HUDEP-2 (cell line): ENCODE results near the gene CRACR2A.

Source experiments
- DNase-seq, 76 experiments: peaks; one replicate each; lab custom pipeline; 2025; ENCODE audit not compliant: unreplicated experiment in 76 of 76; lab: John Stamatoyannopoulos, UW

Gene CRACR2A

DNA sequence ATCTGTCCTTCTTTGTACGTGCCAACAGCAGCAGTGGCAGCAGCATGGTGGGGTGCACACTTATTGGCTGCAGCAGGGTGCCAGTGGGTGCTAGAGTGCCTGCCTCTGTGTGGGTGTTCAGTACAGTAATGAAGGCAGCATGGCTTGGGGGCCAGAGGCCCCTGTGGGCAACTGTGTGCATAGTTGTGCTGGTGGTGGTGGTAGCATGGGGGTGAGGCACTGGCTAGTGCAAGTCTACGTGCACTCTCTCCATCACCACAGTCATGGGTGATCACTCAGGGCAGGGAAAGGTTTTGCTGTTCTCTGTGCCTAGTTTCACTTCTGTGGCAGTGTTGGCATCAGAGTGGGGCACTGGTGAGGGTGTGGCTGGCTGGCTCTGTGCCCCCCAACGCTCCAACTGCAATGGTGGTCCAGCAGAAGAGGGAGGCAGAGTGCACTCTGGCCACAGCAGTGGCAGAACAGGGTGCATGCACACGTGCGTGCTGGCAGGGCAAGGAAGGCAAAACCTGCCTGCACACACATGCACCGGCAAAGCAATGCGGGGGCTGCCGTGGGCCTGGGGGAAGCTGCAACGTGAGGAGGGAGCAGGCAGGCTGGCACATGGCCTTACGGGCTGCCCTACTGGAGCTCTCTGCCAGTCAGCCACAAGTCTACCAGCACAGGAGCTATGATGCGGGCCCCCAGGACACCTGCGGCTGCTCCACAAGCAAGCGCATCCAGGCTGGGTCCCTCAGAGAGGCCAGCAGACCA, 60.1 kb downstream of the CRACR2A start:
- DNase-seq, result no peak

DNA sequence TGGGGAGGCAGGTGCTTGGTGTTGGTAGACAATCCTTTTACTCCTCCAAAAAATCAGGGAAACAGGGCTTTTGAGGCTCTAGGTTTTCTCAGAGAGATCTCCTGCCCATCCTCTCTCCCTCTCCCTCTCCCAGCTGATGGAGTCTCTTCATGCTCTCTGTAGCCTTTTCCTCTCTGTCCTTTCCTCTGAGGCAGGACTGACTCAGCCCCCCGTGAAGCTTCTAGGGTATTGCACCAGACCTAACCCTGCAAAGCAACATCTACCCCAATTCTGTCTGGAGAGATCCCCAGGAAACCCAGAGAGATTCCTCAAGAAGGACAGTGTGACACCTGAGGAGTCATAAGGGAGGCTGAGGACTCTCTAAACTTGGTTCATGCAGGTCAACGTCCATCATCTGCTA, 66.4 kb downstream of the CRACR2A start:
- no peak for DNase-seq

- DNase-seq, result peak in 2 of 76 experiments; percentile 2 to 25
Measured at GRCh38 chr12:3685830-3686229, 67.1 kb downstream of the CRACR2A start.

DNA sequence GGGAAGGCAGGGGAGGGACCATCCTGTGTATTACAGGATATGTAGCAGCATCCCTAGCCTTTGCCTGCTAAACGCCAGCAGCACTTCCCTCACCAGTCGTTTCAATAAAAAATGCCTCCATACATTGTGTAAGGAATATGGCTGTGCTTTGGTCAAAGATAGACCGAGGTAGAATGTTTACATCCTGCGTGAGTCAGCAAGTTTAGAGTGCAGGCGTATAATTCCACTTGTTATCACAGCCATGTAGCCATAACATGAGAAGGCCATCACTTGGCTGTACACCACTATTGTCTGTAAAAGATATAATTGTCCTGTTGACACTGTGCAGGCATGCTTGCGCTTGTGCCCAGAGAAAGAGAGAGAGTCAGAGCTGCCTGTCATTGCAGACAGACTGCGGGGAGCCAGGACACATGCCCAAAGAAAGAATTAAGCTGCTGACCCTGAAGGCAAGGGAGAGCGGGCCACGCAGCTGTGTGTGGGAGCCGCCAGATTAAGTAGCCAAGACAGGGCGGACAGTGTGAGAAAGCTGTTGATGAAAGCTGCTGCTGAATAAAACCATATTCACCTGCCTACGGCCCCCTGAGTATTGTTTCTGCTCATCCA, 68.4 kb downstream of the CRACR2A start:
- DNase-seq, result peak in 2 of 76 experiments; percentile 3 to 18

- DNase-seq, result peak in 73 of 76 experiments; percentile 15 to 90 (median 64)
Measured at GRCh38 chr12:3683670-3684069, 69.2 kb downstream of the CRACR2A start.

GRCh38 chr12:3681595-3682061, 71.3 kb downstream of the CRACR2A start:
- no peak for DNase-seq

DNA sequence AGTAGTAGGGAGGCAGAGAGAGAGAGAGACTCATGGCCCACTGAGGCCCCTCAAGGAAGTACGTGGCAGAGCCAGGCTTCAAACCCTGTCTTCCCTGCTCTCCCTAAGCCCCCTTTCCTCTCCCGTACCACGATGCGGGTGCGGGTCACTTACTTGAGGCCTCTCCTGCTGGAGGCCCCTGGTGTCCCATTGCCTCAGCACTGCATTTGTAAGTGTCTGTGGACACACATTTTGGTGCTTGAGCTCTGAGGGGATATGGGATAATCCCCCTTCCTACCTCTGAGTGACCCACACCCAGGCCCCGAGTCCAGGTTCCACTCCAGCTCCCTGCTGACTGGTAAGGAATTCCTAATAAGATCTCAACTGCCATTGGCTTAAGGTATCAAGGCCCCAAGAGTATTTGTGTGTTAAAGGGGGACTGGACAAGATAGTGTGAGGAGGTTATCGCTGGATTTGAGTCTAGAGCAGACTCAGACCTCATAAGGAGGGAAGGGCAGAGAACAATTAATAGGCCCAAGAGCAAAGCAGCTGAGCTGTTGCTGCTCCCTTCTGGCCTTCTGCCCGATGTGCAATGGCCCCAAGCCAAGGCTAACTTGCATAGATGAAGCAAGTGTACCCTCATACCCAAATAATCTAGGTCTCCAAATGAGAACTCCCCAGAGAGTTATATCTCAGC, 71.9 kb downstream of the CRACR2A start:
- peak in 42 of 76 experiments; percentile 1 to 49 (median 20) for DNase-seq

DNA sequence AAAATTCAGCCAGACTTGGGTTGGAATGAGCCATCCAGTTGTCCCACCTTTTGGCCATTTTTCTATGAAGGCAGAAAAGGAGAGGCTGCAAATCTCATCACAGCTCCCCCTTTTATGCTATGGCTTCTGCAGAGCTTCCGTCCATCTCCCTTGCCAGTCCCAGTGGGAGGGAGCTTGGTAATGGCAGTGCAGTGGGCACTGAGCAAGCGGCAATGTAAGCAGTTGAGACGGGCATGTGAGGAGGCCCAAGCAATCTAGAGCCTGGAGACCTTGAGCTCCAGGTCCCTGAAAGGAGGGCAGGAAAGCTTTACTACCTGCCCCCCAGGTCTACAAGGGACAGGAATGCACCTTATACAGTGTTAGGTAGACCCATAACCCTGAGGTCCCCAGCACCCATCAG, 73.1 kb downstream of the CRACR2A start:
- DNase-seq, result no peak

GRCh38 chr12:3677609-3678008, 75.3 kb downstream of the CRACR2A start:
- no peak for DNase-seq

GRCh38 chr12:3673981-3674708, 78.8 kb downstream of the CRACR2A start:
- no peak for DNase-seq

DNA sequence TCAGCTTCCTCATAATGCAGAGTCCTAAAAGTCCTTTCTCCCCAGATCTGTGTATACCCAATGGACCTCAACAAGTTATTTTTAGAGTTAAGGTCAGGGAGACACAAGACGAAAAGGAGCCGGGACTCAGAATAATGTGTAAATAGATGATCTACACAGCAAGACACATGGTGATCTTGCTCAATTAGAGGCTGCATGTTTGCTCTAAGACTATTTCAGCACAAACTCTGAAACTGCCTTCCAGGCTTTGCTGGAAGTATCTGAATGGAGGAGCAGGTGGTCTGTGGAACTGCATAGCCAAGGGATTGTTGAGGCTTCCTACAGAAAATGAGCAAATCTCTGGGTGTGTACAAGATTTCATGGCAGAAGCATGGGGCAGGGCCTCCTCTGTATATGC, 80.8 kb downstream of the CRACR2A start:
- no peak for DNase-seq

- DNase-seq, result no peak
Measured at GRCh38 chr12:3671330-3672112, 81.4 kb downstream of the CRACR2A start.

GRCh38 chr12:3670083-3670620, 82.8 kb downstream of the CRACR2A start:
- no peak for DNase-seq

DNA sequence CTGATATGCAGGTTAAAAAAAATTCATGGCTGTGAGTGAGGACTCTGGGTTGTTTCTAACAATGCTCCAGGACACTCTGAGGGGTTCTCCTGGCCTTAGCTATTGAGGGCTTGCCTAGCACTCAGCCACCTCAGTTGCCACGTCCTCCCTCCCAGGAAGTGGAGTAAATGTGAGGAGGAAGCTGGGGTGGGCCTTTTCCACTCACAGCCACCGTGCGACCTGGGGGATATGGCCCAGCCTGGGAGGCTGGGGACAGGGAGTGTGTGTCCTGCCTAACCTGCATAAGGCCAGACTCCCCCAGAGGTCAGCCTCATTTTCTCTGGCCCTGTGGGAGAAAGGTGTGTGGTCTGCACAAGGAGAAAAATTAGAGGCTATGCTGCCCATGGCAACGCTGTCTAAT, 83.3 kb downstream of the CRACR2A start:
- DNase-seq, result no peak

- no peak for DNase-seq
Measured at GRCh38 chr12:3668479-3669165, 84.3 kb downstream of the CRACR2A start.

- no peak for DNase-seq
Measured at GRCh38 chr12:3667485-3667884, 85.4 kb downstream of the CRACR2A start.

GRCh38 chr12:3666441-3666840, 86.5 kb downstream of the CRACR2A start:
- no peak for DNase-seq

DNA sequence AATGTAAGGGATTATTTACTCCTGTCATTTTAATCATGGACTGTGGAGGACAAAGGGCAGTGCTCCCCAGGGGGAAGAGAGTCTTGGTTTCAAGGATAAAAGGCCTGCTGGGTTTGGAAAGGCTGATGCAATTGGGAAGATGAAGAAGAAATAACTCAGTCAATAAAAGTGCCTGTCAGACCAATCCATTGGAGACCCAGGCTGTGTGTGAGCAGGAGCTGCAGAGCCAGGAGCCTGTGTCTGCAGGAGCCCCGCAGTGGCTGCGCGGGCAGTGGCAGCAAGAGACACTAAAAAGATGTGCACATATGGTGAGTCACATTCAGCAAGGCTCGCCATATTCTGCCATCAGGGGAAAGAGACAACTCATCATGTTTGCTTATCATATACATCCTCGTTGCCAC, 90.4 kb downstream of the CRACR2A start:
- DNase-seq, result no peak

DNA sequence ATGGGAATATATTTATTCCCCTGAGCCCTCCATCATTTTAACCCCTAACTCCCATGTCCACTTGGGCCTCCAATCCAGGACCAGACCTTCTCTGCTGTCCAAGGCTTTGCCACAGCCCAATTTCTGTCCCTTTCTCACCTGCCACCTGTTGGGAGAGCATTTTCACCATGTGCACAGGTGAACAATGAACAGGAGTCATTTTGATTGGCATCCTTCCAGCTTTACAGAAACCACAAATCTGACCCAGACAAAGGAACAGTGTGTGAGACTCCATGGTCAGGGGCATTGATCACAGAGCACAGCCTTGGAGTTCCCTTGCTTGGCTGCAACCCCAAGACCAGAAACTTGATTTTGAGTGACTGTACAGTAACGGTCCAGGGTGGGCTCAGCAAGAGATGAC, 91.9 kb downstream of the CRACR2A start:
- DNase-seq, result no peak
